K562 (cell line): ENCODE measurements around the gene SYMPK.

Experiments
- BRD4 ChIP-seq: fragments of 200-600 bp; sonication (generic); IDR thresholded peaks from 2 replicates; pipeline ENCODE4 v1.6.1; 2017; ENCODE audit warnings: inconsistent platforms
- HNRNPH1 ChIP-seq: fragments of 200-400 bp; formaldehyde crosslinking; optimal IDR thresholded peaks from 2 replicates; pipeline ENCODE3; 2017; ENCODE audit warnings: low read depth, mild to moderate bottlenecking, low read length, moderate library complexity
- POLR3A ChIP-seq: IDR thresholded peaks from 2 replicates; pipeline ENCODE4 v1.6.1; 2011; ENCODE audit warnings: borderline replicate concordance, mild to moderate bottlenecking, moderate library complexity; ENCODE audit not compliant: insufficient read length, insufficient read depth; ENCODE audit errors: extremely low read depth
- ZHX1 ChIP-seq: fragments of 150-350 bp; conservative IDR thresholded peaks from 2 replicates; pipeline ENCODE4 v1.6.1; 2014; ENCODE audit warnings: low read length
- ZNF717 ChIP-seq: fragments of 250-450 bp; sonication (Bioruptor Pico); IDR thresholded peaks from 2 replicates; pipeline ENCODE4 v1.5.0; 2021

DNA sequence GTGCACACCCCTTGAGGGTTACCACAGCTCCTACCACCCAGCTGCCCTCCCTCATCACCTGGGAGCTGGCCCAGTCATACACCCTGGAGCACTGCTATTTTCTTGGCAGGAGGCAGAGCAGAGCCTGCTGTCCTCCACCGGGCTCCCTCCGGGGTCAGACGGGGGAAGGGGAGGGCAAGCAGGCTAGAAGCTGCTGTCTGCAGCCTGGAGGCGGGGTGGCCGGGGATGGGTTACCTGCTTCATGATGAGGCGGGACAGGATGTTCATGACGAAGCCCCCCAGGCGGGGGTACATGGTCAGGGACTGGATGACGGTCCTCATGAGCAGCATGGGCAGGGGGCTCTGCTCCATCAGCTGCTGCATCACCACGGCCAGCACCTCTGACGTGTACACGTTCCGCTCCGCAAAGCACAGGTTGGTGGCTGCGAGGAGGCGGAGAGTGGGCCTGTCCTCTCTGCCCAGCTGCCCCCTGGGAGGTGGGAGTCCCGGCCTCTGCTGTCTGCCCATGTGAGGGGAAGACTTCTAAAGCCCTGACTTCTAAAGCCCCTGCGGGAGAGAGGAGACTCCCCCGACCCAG, 45.1 kb downstream of the SYMPK start:
- TF ChIP-seq ZNF717 (no peak), BRD4 (no peak), ZHX1 (no peak), HNRNPH1 (no peak), POLR3A (no peak)
